ENCODE results near the gene CARD10.
"Not testable (repeated sequence)": the region's sequence is repeated elsewhere in the genome, so short reads cannot be mapped to it uniquely, and the experiment has no call there.

The CARD10 gene

GRCh38 chr22:37484480-37485394, 34.5 kb downstream of the CARD10 start:
- no peak for DNase-seq

GRCh38 chr22:37483050-37483449, 36.2 kb downstream of the CARD10 start:
- no peak for DNase-seq

DNA sequence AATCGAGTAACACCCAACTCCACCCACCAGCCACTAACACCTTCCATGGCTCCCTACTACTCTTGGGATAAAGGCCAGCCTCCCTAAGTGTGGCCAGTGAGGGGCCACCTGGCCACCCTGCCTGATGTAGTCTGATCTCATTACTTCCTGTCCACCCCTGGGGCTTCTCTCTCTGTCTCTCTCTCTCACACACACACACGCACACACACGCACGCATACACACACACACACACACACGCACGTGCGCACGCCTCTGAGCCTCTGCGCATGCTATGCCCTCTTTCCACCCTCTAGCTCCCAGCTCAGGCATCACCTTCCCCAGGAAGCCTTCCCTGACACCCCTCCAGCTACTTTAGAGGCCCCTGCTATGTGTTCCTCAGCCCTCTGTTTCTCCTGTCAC, 37.0 kb downstream of the CARD10 start:
- DNase-seq, result no peak

- no peak for DNase-seq
These were observed 37.8 kb downstream of the CARD10 start for GRCh38 chr22:37481347-37481907.

GRCh38 chr22:37480387-37481346, 38.5 kb downstream of the CARD10 start:
- DNase-seq, result no peak

DNA sequence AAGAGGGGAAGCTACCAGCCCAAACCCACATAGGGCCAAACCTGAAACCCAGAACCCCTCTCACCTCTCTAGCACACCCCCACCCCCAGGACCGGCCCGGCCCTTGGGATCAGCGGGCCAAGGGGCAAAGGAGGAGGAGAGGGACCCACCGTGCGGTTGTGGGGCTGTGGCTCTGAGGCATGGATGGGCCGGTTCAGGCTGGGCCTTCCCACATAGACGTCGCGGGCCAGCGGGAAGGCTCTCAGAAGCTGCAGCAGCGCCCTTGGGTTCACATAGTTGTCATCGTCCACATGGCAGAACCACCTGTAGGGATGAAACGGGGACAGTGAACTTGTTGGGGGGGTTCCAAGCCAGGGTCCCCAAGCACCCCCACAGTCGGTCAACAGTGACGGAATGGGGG, 40.0 kb downstream of the CARD10 start:
- DNase-seq, result no peak

GRCh38 chr22:37476389-37477329, 42.6 kb downstream of the CARD10 start:
- DNase-seq, result no peak

GRCh38 chr22:37474447-37475090, 44.6 kb downstream of the CARD10 start:
- DNase-seq, result no peak

DNA sequence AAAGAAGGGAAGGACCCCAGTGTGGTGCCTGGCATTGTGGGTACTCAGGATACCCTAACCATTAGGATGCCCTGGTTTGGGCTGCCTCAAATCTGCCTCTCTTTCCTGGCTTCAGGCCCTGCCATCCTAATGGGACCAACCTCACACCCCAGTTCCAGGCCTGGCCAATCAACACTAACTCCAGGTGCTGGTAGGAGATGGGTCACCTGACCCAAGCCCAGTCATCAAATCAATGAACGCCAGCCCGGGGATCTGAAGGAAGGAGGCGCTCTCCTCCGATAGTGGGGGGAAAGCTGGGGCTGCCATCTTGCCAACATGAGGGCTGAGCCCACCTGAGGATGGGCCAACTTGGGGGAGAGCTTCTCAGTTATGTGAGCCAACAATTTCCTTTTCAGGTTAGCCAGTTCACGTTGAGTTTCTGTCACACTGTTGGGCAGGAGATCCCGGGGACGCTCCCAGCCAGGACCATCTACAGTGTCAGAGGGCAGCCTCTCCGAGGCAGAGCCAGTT, 45.7 kb downstream of the CARD10 start:
- no peak for DNase-seq

DNA sequence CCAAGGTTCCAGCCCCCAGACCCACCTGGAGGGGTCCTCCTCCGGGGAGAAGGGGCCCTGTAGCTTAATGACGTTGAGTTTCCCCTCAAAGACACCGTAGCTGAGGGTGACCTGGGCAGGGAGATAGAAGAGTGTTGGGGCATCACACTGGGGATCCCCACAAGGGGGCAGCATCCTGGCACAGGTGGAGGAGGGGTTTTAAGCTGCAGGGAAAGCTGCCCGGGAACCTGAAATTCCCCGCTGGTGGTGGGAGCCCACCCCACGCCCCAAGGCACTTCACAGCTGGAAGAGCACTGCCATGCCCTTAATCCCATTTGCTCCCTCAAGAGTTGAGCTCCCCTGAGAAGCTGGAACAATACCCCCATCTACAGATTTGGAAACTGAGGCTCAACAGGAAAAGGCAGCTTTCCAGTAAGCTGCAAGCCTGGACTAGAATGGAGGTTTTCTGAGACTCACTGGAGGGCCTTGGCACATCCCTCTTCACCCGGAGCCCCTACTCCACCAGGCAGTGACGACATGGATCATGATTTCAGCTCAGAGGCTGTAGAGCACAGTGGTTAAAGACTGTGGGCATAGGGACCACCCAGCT, 46.7 kb downstream of the CARD10 start:
- peak in 1 of 2 experiments; percentile 7 for DNase-seq

GRCh38 chr22:37471727-37472417, 47.3 kb downstream of the CARD10 start:
- no peak for DNase-seq

- DNase-seq, result no peak
These were observed 49.1 kb downstream of the CARD10 start for GRCh38 chr22:37470087-37470445.

- DNase-seq, result no peak
These were observed 49.7 kb downstream of the CARD10 start for GRCh38 chr22:37469416-37470086.

DNA sequence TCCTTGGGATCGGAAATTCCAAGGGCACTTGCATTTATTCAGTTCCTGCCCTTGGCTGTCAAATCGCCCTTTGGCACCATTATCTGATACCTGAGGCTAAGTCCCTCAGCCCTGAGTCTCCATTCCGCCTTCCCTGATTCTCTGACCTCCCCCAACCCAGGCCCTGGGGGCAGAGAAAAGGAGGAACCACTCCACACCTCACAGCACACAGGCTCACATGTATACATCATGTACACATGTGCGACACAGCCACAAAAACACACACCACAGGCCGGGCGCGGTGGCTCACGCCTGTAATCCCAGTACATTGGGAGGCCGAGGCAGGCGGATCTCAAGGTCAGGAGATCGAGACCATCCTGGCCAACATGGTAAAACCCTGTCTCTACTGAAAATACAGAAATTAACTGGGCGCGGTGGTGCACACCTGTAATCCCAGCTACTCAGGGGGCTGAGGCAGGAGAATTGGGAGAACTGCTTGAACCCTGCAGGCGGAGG, 51.0 kb downstream of the CARD10 start:
- DNase-seq, result not testable (repeated sequence)

DNA sequence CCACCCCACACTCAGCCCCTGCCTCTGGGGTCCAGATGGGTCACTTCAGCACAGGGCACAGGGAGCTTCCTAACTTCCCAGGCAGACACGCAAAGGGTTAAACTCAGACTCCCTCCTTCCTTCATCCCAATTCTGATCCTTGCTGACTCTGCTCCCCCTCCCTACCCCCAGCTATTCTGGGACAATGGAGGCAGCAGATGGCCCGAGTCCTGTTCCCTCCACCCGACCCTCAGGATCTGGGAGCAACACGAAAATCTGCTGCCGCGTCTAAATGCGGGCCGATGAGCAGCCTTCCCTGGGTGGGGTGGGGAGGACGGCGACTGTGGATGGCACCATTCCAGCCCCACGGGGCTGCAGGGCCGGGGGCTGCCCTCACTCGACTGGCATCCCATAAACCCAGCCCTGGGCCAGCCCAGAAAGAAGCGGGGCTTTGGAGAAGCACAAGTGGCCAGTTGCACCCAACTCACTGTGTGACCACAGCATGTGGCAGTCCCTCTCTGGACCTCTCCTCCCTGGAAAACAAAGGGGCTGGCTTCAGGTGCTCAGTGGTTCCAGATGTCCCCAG, 51.7 kb downstream of the CARD10 start:
- DNase-seq, result no peak

GRCh38 chr22:37464181-37464580, 55.0 kb downstream of the CARD10 start:
- DNase-seq, result no peak

DNA sequence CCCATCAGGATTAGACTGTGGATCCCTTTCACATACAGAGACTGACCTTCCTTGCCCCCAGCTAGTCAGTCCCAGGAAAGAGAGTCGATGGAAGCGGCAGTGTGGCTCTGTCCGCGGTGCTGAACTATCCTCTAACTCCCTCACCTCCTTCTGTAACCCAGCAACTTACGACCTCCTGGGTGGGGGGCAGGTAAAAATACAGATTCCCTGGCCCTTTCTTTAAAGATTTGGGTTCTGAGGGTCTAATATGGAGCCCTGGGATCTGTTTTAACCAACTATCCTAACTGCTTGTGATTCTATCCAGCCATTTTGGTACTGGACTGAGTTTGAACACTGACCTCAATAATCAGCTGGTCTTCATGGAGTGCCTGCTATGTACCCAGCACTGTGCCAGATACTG, 56.2 kb downstream of the CARD10 start:
- DNase-seq, result no peak

GRCh38 chr22:37462436-37462835, 56.8 kb downstream of the CARD10 start:
- no peak for DNase-seq

DNA sequence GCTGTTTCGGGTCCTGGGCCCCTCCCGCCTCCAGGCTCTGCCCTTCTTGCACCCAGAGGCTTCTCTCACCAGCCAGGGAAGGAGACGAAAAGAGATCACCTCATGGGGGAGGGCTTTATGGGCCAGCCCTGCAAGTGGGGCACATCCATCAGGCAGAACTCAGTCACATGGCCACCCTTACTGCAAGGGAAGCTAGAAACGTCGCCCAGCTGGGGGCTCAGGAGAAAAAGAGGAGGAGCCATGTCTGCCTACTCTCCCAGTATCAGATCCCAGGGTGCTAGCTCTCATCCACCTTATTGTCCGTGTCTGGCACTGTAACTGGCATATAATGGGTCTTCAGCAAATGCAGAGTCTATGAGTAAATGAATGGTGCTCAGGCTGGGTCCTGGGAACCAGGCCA, 57.3 kb downstream of the CARD10 start:
- DNase-seq, result no peak

Measured in SW 1271 (cell line).